ENCODE results near the gene PPA1.

GRCh38 chr10:70271996-70272924 lies 39.0 kb upstream of the PPA1 start:
- TF ChIP-seq RARB (CRISPR knock-in tag; IDR thresholded peaks at IDR 0.05) = no peak
- TF ChIP-seq OSR1 (CRISPR knock-in tag; IDR thresholded peaks at IDR 0.05) = no peak
- no peak for TF ChIP-seq ZFP30 (CRISPR knock-in tag; IDR thresholded peaks at IDR 0.05)
- TF ChIP-seq GLIS3 (CRISPR knock-in tag; IDR thresholded peaks at IDR 0.05) = no peak
- no peak for TF ChIP-seq SNAI2 (CRISPR knock-in tag; IDR thresholded peaks at IDR 0.05)
- no peak for TF ChIP-seq ZFP3 (CRISPR knock-in tag; IDR thresholded peaks at IDR 0.05)
- no peak for TF ChIP-seq ARNTL (CRISPR knock-in tag; IDR thresholded peaks at IDR 0.05; ENCODE audit: borderline replicate concordance, low read depth)
- no peak for TF ChIP-seq CSDC2 (CRISPR knock-in tag; IDR thresholded peaks at IDR 0.05)
- no peak for TF ChIP-seq PPARA (CRISPR knock-in tag; IDR thresholded peaks at IDR 0.05; ENCODE audit: borderline replicate concordance)

Measured in SK-N-SH treated with all-trans-retinoic acid at 6 μM for 48 hours (cell line).